Measurements from ENCODE around the gene TANC1. TPM values are rescaled to one million over a fixed set of nuclear protein-coding genes. Genes with fewer than 3 reads are reported as not detected.

Gene TANC1
- total and polyA plus RNA-seq, 2 experiments from 2014 or later: 2.8 to 9.5 TPM

GRCh38 chr2:159272156-159272555 is 303.7 kb downstream of the TANC1 start:
- DNase-seq (ENCODE audit: low spot score) (peak; percentile 39), ATAC-seq (peak; percentile 76)
- H3K4me1 Mint-ChIP-seq: peaks cover 4% of the 10 kb centered on the region; the same call in 2 of the 3 replicates
- no peak overlapping the region for H3K4me2 ChIP-seq
- H3K4me1 ChIP-seq (ENCODE audit: insufficient read depth): no peaks in the 10 kb centered on the region
- H3K27ac ChIP-seq (ENCODE audit: low read depth): no peak overlapping the region
- H3K79me2 ChIP-seq (replicated peaks; ENCODE audit: insufficient read depth): no peaks in the 10 kb centered on the region
- H3K36me3 ChIP-seq (ENCODE audit: insufficient read depth): peaks cover 4% of the 10 kb centered on the region; the same call in 1 of the 2 replicates
- peaks cover 5% of the 10 kb centered on the region; the same call in 2 of the 3 replicates for H3K36me3 Mint-ChIP-seq (ENCODE audit: low read depth)
- no peaks in the 10 kb centered on the region for H4K20me1 ChIP-seq (replicated peaks; ENCODE audit: insufficient read depth)
- H3K27ac Mint-ChIP-seq: 0 out of 2 replicates have a peak overlapping the region, but pooled peaks have one; percentile 21
- no peak for TF ChIP-seq REST (IDR thresholded peaks at IDR 0.05; ENCODE audit: unreplicated experiment)
- no peak for TF ChIP-seq JUNB (IDR thresholded peaks at IDR 0.05; ENCODE audit: unreplicated experiment)
- TF ChIP-seq EZH2 (IDR thresholded peaks at IDR 0.05; ENCODE audit: low read depth, unreplicated experiment): no peak
- no peak for TF ChIP-seq CTCF (conservative IDR thresholded peaks at IDR 0.05; ENCODE audit: low read depth in 2 of 2)
- no peak for TF ChIP-seq ZNF462 (CRISPR knock-in tag; IDR thresholded peaks at IDR 0.05)
- TF ChIP-seq ZNF114 (CRISPR knock-in tag; IDR thresholded peaks at IDR 0.05): no peak
- no peak for TF ChIP-seq NANOG (IDR thresholded peaks at IDR 0.05; ENCODE audit: borderline replicate concordance)
- no peak for TF ChIP-seq CREB1 (CRISPR knock-in tag; IDR thresholded peaks at IDR 0.05; ENCODE audit: low read depth)
- no peak for TF ChIP-seq ZNF331 (CRISPR knock-in tag; IDR thresholded peaks at IDR 0.05; ENCODE audit: low read depth)
- no peak for TF ChIP-seq POLR2AphosphoS5 (IDR thresholded peaks at IDR 0.05; ENCODE audit: low read depth)
- TF ChIP-seq ETS1 (IDR thresholded peaks at IDR 0.05): no peak
- TF ChIP-seq EZH2phosphoT487 (IDR thresholded peaks at IDR 0.05; ENCODE audit: unreplicated experiment): no peak
- H3K4me3 Mint-ChIP-seq: no peak overlapping the region
- no peaks in the 10 kb centered on the region for H3K9me2 ChIP-seq (ENCODE audit: insufficient read depth)
- no peaks in the 10 kb centered on the region for H3F3A ChIP-seq (replicated peaks; ENCODE audit: low read depth)
- H3K4me3 ChIP-seq: no peak overlapping the region
- no peaks in the 10 kb centered on the region for H3K9me3 Mint-ChIP-seq
- H2AFZ ChIP-seq: no peak overlapping the region
- H3K27me3 Mint-ChIP-seq (ENCODE audit: insufficient read depth, low read depth, poor library complexity): peaks cover 2% of the 10 kb centered on the region
- H3K27me3 ChIP-seq (ENCODE audit: insufficient read depth): no peaks in the 10 kb centered on the region
